ENCODE measurements around the gene ASNSD1.

The ASNSD1 gene

GRCh38 chr2:189661148-189661956 is at the start of gene ASNSD1:
TSS of gene ASNSD1 (plus strand) at chr2:189661459. CDS start at chr2:189666133, 4,674 bp downstream.
- Histone ChIP-seq H3K4me3 (ENCODE audit: low read length) (peak within 1 kb of the TSS; percentile 97), H3K4me1 (ENCODE audit: control insufficient read depth, low read length) (peaks cover 39% of the 10 kb centered on the region), H3K27ac (ENCODE audit: low read depth, low read length) (peak within 1 kb of the TSS; percentile 19; the same call in 1 of the 2 replicates), H3K36me3 (ENCODE audit: control insufficient read depth, low read length) (peaks cover 38% of the 10 kb centered on the region), H3K27me3 (ENCODE audit: control insufficient read depth, low read length) (no peaks in the 10 kb centered on the region), H3K9me2 (replicated peaks; ENCODE audit: control insufficient read depth, low read length) (no peaks in the 10 kb centered on the region), H4K20me1 (ENCODE audit: control insufficient read depth, insufficient read depth, low read depth, low read length) (peaks cover 6% of the 10 kb centered on the region; the same call in 1 of the 2 replicates), H3K79me2 (ENCODE audit: control insufficient read depth, low read length) (peaks cover 43% of the 10 kb centered on the region), H3F3A (ENCODE audit: control insufficient read depth, insufficient read depth) (no peaks in the 10 kb centered on the region), H3K9me3 (ENCODE audit: control insufficient read depth, insufficient read depth, low read length) (no peaks in the 10 kb centered on the region), H3K4me2 (ENCODE audit: low read length) (peak within 1 kb of the TSS; percentile 93)
- TF ChIP-seq CTCF (IDR thresholded peaks at IDR 0.05; ENCODE audit: low read depth, low read length, poor library complexity, severe bottlenecking) = peak; percentile 97
- TF ChIP-seq EZH2phosphoT487 (IDR thresholded peaks at IDR 0.05; ENCODE audit: borderline replicate concordance, low read length) = no peak

- H3K9me3 ChIP-seq (ENCODE audit: control insufficient read depth, insufficient read depth, low read length) = no peaks in the 10 kb centered on the region
- H3K36me3 ChIP-seq (ENCODE audit: control insufficient read depth, low read length) = no peaks in the 10 kb centered on the region
- H3K27me3 ChIP-seq (ENCODE audit: control insufficient read depth, low read length) = peaks cover 10% of the 10 kb centered on the region
- H3K9me2 ChIP-seq (replicated peaks; ENCODE audit: control insufficient read depth, low read length) = no peaks in the 10 kb centered on the region
- H4K20me1 ChIP-seq (ENCODE audit: control insufficient read depth, insufficient read depth, low read depth, low read length) = no peaks in the 10 kb centered on the region
- H3K79me2 ChIP-seq (ENCODE audit: control insufficient read depth, low read length) = no peaks in the 10 kb centered on the region
- no peak overlapping the region for H3K4me2 ChIP-seq (ENCODE audit: low read length)
- H3K4me1 ChIP-seq (ENCODE audit: control insufficient read depth, low read length) = no peaks in the 10 kb centered on the region
- no peak for TF ChIP-seq EZH2phosphoT487 (IDR thresholded peaks at IDR 0.05; ENCODE audit: borderline replicate concordance, low read length)
- no peak for TF ChIP-seq CTCF (IDR thresholded peaks at IDR 0.05; ENCODE audit: low read depth, low read length, poor library complexity, severe bottlenecking)
- H3K27ac ChIP-seq (ENCODE audit: low read depth, low read length) = no peak overlapping the region
- no peak overlapping the region for H3K4me3 ChIP-seq (ENCODE audit: low read length)
- H3F3A ChIP-seq (ENCODE audit: control insufficient read depth, insufficient read depth) = no peaks in the 10 kb centered on the region
These were observed 48.1 kb upstream of the ASNSD1 start for GRCh38 chr2:189613077-189613636.

GRCh38 chr2:189613650-189614420 is 47.4 kb upstream of the ASNSD1 start:
- Histone ChIP-seq H3K4me3 (ENCODE audit: low read length) (no peak overlapping the region), H3K27ac (ENCODE audit: low read depth, low read length) (no peak overlapping the region), H3K9me3 (ENCODE audit: control insufficient read depth, insufficient read depth, low read length) (no peaks in the 10 kb centered on the region), H4K20me1 (ENCODE audit: control insufficient read depth, insufficient read depth, low read depth, low read length) (no peaks in the 10 kb centered on the region), H3K4me1 (ENCODE audit: control insufficient read depth, low read length) (no peaks in the 10 kb centered on the region), H3K79me2 (ENCODE audit: control insufficient read depth, low read length) (no peaks in the 10 kb centered on the region), H3K27me3 (ENCODE audit: control insufficient read depth, low read length) (peaks cover 10% of the 10 kb centered on the region), H3K9me2 (replicated peaks; ENCODE audit: control insufficient read depth, low read length) (no peaks in the 10 kb centered on the region), H3F3A (ENCODE audit: control insufficient read depth, insufficient read depth) (no peaks in the 10 kb centered on the region), H3K4me2 (ENCODE audit: low read length) (no peak overlapping the region), H3K36me3 (ENCODE audit: control insufficient read depth, low read length) (no peaks in the 10 kb centered on the region)
- TF ChIP-seq EZH2phosphoT487 (IDR thresholded peaks at IDR 0.05; ENCODE audit: borderline replicate concordance, low read length) = no peak
- no peak for TF ChIP-seq CTCF (IDR thresholded peaks at IDR 0.05; ENCODE audit: low read depth, low read length, poor library complexity, severe bottlenecking)
